RWPE2 (cell line): ENCODE measurements around the gene FMNL3.
"Not testable (repeated sequence)": the region's sequence is repeated elsewhere in the genome, so short reads cannot be mapped to it uniquely, and the experiment has no call there.

Experiments
- ATAC-seq: fragments of 200-7000 bp; cut with Tn5 transposase; 3 replicates; pipeline ENCODE4 v1.9.1; 2021; ENCODE audit warnings: low read depth
- DNase-seq: peaks from one replicate; pipeline ENCODE4 v3.0.0-alpha.2; 2020; ENCODE audit warnings: low spot score
- H3K27ac ChIP-seq: fragments of 450-650 bp; 2 replicates; pipeline ENCODE4 v1.5.1; 2017; ENCODE audit warnings: mild to moderate bottlenecking; ENCODE audit not compliant: poor library complexity, severe bottlenecking
- H3K27me3 ChIP-seq: fragments of 250-450 bp; sonication (Bioruptor Pico); 2 replicates; pipeline ENCODE4 v1.5.1; 2021; ENCODE audit warnings: mild to moderate bottlenecking, moderate library complexity; ENCODE audit not compliant: insufficient read depth, poor library complexity, severe bottlenecking
- H3K36me3 ChIP-seq: fragments of 250-450 bp; sonication (Bioruptor Pico); 2 replicates; pipeline ENCODE4 v1.5.1; 2020; ENCODE audit warnings: low read depth, mild to moderate bottlenecking, moderate library complexity
- H3K4me1 ChIP-seq: fragments of 250-450 bp; sonication (Bioruptor Pico); 2 replicates; pipeline ENCODE4 v1.5.1; 2021; ENCODE audit warnings: mild to moderate bottlenecking, moderate library complexity; ENCODE audit not compliant: insufficient read depth, poor library complexity, severe bottlenecking
- H3K4me3 ChIP-seq: fragments of 250-450 bp; sonication (Bioruptor Pico); 2 replicates; pipeline ENCODE4 v1.5.1; 2021; ENCODE audit warnings: mild to moderate bottlenecking, moderate library complexity; ENCODE audit not compliant: severe bottlenecking
- H3K9me3 ChIP-seq: fragments of 250-450 bp; sonication (Bioruptor Pico); 2 replicates; pipeline ENCODE4 v1.5.1; 2021; ENCODE audit warnings: mild to moderate bottlenecking, moderate library complexity; ENCODE audit not compliant: severe bottlenecking
- TF ChIP-seq, protein P1 (sequence below): fragments of 450-650 bp; IDR thresholded peaks from one replicate; pipeline ENCODE4 v1.5.1; 2017; ENCODE audit warnings: mild to moderate bottlenecking, moderate library complexity; ENCODE audit not compliant: poor library complexity, severe bottlenecking

FMNL3 gene

DNA sequence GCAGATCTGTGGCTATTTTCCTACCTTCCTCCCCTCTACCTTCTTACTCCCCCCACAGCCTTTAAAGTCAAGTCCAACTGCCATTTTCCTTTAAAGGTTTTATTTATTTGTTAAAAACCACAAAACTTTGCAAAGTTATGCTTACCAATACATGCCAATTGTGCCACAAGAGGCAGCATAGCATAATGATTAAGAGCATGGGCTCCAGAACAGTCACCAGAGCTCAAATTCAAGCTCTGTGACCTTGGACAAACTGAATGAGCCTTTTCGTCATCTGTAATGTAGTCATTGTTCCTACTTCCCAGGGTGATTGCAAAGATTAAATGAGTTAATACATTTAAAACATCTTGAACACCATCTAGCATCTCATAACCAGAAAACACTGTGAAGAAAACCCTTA, 13.0 kb upstream of the FMNL3 start:
- Histone ChIP-seq H3K9me3 (no peaks in the 10 kb centered on the region), H3K27me3 (no peaks in the 10 kb centered on the region), H3K27ac (no peak overlapping the region), H3K36me3 (no peaks in the 10 kb centered on the region), H3K4me1 (no peaks in the 10 kb centered on the region), H3K4me3 (no peak overlapping the region)
- DNase-seq (no peak), ATAC-seq (no peak)
- TF ChIP-seq, protein P1, sequence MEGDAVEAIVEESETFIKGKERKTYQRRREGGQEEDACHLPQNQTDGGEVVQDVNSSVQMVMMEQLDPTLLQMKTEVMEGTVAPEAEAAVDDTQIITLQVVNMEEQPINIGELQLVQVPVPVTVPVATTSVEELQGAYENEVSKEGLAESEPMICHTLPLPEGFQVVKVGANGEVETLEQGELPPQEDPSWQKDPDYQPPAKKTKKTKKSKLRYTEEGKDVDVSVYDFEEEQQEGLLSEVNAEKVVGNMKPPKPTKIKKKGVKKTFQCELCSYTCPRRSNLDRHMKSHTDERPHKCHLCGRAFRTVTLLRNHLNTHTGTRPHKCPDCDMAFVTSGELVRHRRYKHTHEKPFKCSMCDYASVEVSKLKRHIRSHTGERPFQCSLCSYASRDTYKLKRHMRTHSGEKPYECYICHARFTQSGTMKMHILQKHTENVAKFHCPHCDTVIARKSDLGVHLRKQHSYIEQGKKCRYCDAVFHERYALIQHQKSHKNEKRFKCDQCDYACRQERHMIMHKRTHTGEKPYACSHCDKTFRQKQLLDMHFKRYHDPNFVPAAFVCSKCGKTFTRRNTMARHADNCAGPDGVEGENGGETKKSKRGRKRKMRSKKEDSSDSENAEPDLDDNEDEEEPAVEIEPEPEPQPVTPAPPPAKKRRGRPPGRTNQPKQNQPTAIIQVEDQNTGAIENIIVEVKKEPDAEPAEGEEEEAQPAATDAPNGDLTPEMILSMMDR: peak; percentile 22

DNA sequence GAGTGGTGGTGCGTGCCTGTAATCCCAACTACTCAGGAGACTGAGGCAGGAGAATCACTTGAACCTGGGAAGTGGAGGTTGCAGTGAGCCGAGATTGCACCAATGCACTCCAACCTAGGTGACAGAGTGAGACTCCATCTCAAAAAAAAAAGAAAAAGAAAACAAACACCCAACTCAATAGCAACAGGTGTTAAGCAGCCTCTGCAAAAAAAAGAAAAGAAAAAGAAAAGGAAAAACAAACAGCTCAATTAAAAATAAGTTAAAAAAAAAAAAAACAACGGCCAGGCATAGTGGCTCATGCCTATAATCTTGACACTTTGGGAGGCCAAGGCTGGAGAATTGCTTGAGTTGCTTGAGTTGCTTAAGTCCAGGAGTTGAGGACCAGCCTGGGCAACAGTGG, 10.6 kb upstream of the FMNL3 start:
- not testable (repeated sequence) for H3K27ac ChIP-seq, H3K27me3 ChIP-seq, H3K4me3 ChIP-seq, H3K4me1 ChIP-seq, H3K36me3 ChIP-seq, DNase-seq, ATAC-seq, H3K9me3 ChIP-seq

DNA sequence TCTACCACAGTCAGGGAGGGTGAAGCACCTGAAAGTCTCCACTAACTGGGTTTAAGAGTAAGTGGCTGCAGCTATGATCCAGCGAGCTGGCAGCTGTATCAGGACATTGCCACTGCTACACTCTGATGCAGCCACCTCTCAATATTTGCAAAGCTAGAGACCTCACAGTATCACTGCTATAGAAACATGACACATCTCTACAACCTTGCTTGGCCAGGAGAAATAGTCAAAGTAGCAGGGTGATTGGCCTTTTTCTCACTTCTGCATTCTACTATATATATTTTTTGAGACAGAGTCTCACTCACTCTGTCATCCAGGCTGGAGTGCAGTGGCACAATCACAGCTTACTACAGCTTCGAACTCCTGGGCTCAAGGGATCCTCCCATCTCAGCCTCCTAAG, 9.3 kb upstream of the FMNL3 start:
- H3K36me3 ChIP-seq: no peaks in the 10 kb centered on the region
- no peak for DNase-seq
- H3K4me3 ChIP-seq: no peak overlapping the region
- H3K4me1 ChIP-seq: no peaks in the 10 kb centered on the region
- no peaks in the 10 kb centered on the region for H3K27me3 ChIP-seq
- H3K9me3 ChIP-seq: no peaks in the 10 kb centered on the region
- TF ChIP-seq, protein P1: no peak
- no peak overlapping the region for H3K27ac ChIP-seq
- ATAC-seq: no peak

DNA sequence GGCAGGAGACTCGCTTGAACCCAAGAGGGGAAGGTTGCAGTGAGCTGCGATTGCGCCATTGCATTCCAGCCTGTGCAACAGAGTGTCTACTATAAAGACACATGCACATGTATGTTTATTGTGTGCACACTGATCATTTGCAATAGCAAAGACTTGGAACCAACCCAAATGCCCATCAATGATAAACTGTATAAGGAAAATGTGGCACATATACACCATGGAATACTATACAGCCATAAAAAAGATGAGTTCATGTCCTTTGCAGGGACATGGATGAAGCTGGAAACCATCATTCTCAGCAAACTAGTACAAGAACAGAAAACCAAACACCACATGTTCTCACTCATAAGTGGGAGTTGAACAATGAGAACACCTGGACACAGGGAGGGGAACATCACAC, 6.7 kb upstream of the FMNL3 start:
- not testable (repeated sequence) for H3K4me1 ChIP-seq, H3K36me3 ChIP-seq, ATAC-seq, H3K27ac ChIP-seq, H3K27me3 ChIP-seq, H3K4me3 ChIP-seq, DNase-seq, H3K9me3 ChIP-seq

DNA sequence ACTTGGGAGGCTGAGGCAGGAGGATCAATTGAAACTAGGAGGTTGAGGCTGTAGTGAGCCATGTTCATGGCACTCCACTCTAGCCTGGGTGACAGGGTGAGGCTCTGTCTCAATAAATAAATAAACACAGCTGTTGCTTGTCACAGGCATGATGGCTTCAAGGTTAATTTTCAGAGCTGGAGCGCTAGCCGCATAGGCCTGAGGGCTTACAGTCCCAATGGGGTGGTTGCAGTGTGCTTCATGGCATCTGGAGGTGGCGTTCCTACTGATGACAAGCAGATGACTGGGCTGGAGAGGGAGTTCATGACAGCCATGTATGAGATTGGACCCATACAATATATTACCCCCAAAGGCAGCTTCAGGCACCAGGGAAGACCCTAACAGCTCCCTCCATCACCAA, 1.6 kb upstream of the FMNL3 start:
- no peaks in the 10 kb centered on the region for H3K27me3 ChIP-seq
- TF ChIP-seq, protein P1: no peak
- H3K4me1 ChIP-seq: peaks cover 7% of the 10 kb centered on the region
- H3K27ac ChIP-seq: no peak overlapping the region
- no peak overlapping the region for H3K4me3 ChIP-seq
- DNase-seq (no peak), ATAC-seq (no peak)
- no peaks in the 10 kb centered on the region for H3K36me3 ChIP-seq
- H3K9me3 ChIP-seq: no peaks in the 10 kb centered on the region

DNA sequence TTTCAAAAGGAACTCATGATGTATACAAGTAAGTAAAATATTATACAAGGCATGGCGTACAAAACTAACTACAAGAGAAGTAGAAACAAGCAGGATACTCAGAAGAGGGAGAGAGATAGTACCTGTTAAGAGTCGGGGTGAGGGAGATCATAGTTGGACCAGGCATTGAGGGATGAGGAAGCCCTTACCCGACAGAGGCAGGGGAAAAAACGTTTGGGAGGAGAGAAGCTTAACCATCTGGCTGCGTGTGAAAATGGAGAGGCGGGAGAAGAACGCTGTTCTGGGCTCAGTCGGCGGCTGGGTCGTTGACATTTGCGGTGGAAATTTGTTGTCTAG, 575 bp upstream of the FMNL3 start:
- Histone ChIP-seq H3K27me3 (no peaks in the 10 kb centered on the region), H3K27ac (no peak overlapping the region), H3K4me3 (no peak overlapping the region), H3K9me3 (no peaks in the 10 kb centered on the region), H3K4me1 (peaks cover 7% of the 10 kb centered on the region), H3K36me3 (no peaks in the 10 kb centered on the region)
- ATAC-seq (no peak), DNase-seq (no peak)
- TF ChIP-seq, protein P1: peak; percentile 72
